DMS 273 (cell line): ENCODE results near the gene FNDC10.

ENCODE experiments used
- DNase-seq: peaks from one replicate; lab custom pipeline; 2025; ENCODE audit not compliant: unreplicated experiment; lab: John Stamatoyannopoulos, UW

The FNDC10 gene

DNA sequence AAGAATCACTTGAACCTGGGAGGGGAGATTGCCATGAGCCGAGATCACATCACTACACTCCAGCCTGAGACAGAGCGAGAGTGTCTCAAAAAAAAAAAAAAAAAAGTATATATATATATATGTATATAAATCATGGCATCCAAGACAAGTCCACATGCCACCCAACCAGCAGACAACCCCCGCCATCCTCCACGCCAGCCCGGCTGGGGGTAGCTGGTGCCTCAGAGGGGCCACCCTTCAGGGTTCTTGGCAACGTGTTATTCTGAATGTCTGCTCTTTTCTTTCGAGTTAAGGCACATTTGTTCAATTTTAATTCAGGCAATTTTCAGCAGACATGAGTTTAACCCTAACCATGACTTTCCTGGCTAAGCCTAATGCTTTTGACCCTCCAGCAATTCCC, 49.8 kb downstream of the FNDC10 start:
- DNase-seq = no peak

DNA sequence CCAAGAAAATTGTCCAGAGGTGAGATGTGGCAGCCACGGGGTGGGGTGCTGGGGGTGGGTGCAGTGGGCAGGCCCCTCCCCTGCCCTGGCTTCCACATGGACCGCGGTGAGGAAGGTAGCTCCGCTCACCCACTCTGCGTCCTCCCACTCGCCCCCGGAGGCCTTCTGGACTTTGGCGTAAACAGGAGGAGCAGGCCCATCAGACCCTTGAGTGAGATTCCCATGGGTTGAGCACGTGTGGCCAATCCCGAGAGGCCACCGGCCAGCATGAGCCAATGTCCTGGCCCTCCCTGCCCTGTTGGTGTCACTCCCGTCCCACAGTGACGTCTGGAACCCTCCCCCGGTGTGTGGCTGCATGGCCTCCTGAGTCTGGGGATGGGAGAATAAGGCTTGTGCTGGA, 51.3 kb downstream of the FNDC10 start:
- DNase-seq = no peak
